Body of pancreas (tissue), 4 donors: ENCODE data around the gene GPR137. TPM values are rescaled to one million over a fixed set of nuclear protein-coding genes. Genes with fewer than 3 reads are reported as not detected.

Experiments used
- ATAC-seq: fragments of 150-250 bp; one replicate; pipeline ENCODE4 v1.9.1; 2016
- DNase-seq, 4 donors: peaks; one replicate each; pipeline ENCODE4 v3.0.0-alpha.2; 2019
- H3K27ac ChIP-seq, 4 donors: fragments of 200-600 bp; sonication (generic); 1 replicate in 3 of 4; 2 replicates in 1 of 4; pipeline versions ENCODE4 v1.5.1 to v1.6.1; 2016 to 2019; ENCODE audit warnings: mild to moderate bottlenecking in 1 of 4, mixed read lengths in 1 of 4, moderate library complexity in 1 of 4
- H3K27me3 ChIP-seq, 2 donors: fragments of 200-600 bp; sonication (generic); one replicate each; pipeline ENCODE4 v1.6.0; 2016; ENCODE audit warnings: mild to moderate bottlenecking in 1 of 2
- H3K36me3 ChIP-seq, 2 donors: fragments of 200-600 bp; sonication (generic); replicated peaks in 1 of 2; 2 replicates each; pipeline ENCODE4 v1.5.1; 2016; ENCODE audit warnings: low read depth in 2 of 2; ENCODE audit not compliant: insufficient read depth in 1 of 2
- H3K4me1 ChIP-seq: fragments of 200-600 bp; sonication (generic); one replicate; pipeline ENCODE4 v1.6.0; 2016
- H3K4me3 ChIP-seq, 2 donors: fragments of 200-600 bp; sonication (generic); 1 replicate in 1 of 2; 2 replicates in 1 of 2; pipeline ENCODE4 v1.5.1; 2016 to 2019
- H3K9me3 ChIP-seq, 3 donors: fragments of 200-600 bp; sonication (generic); 1 replicate in 2 of 3; 2 replicates in 1 of 3; pipeline ENCODE4 v1.5.1; 2016
- CTCF ChIP-seq, 7 experiments: fragments of 450-650 bp in 4 of 7; fragments of 200-600 bp in 3 of 7; sonication (generic) in 3 of 7; IDR thresholded peaks; one replicate each; pipeline ENCODE4 v1.5.1; 2016 to 2019; ENCODE audit warnings: antibody characterized with exemption in 7 of 7
- POLR2A ChIP-seq, 3 donors: fragments of 450-650 bp; IDR thresholded peaks; one replicate each; pipeline ENCODE4 v1.6.1; 2016; ENCODE audit warnings: antibody characterized with exemption in 3 of 3, mild to moderate bottlenecking in 2 of 3
- WGBS, 2 donors: methylation state at CpG; one replicate each; pipeline ENCODE4 v1.1.5; 2017; 5-methylcytosine and 5-hydroxymethylcytosine counted together
- intact Hi-C: fragments of 100-400 bp; cut with DNase I; formaldehyde crosslinking; loops from one replicate; pipeline ENCODE4 v1.15.1; 2023
- total RNA-seq, 2 donors: library from RNA; depleted of rRNA; stranded (reverse); fragments of >200 nt; gene quantifications; one replicate each; pipeline ENCODE4 v1.1.0, GENCODE V29; 2016

Gene GPR137
- total RNA-seq, 2 donors from 2014 or later = 4.4 to 19.4 TPM

- H3K9me3 ChIP-seq = no peaks in the 10 kb centered on the region
- 67 to 85% methylated on average over 8 to 11 of the region's 11 CpGs for WGBS, 2 donors
- no peak overlapping the region for H3K4me3 ChIP-seq
- no peaks in the 10 kb centered on the region for H3K27me3 ChIP-seq
- ATAC-seq = no peak
- H3K4me1 ChIP-seq = peaks cover 80% of the 10 kb centered on the region
- intact Hi-C loops = no loop called here
- no peaks in the 10 kb centered on the region for H3K36me3 ChIP-seq
- DNase-seq = peak in 1 of 4 donors; percentile 74
- peak overlapping the region; percentile 98 to 100 (median 100) for H3K27ac ChIP-seq
- TF ChIP-seq CTCF (IDR thresholded peaks at IDR 0.05) (no peak), POLR2A (IDR thresholded peaks at IDR 0.05) (no peak)
Measured at GRCh38 chr11:64239662-64240434, 45.8 kb upstream of the GPR137 start.

GRCh38 chr11:64240435-64241240, 45.0 kb upstream of the GPR137 start, which contains the start of gene FKBP2:
TSS of gene FKBP2 (plus strand) at chr11:64241095. CDS start at chr11:64242388, 1,293 bp downstream.
- ATAC-seq (peak; percentile 72), DNase-seq (peak; percentile 98)
- TF ChIP-seq CTCF (IDR thresholded peaks at IDR 0.05) = peak in 2 of 7 experiments; percentile 17 to 23
- TF ChIP-seq POLR2A (IDR thresholded peaks at IDR 0.05) = peak; percentile 89 to 97 (median 96)
- 1 to 5% methylated on average over 14 to 48 of the region's 58 CpGs for WGBS, 2 donors
- Histone ChIP-seq H3K27ac (peak within 1 kb of the TSS; percentile 98 to 100 (median 100)), H3K36me3 (no peaks in the 10 kb centered on the region), H3K4me3 (peak within 1 kb of the TSS; percentile 78 to 85), H3K9me3 (no peaks in the 10 kb centered on the region), H3K4me1 (peaks cover 78% of the 10 kb centered on the region), H3K27me3 (no peaks in the 10 kb centered on the region)
- intact Hi-C loops = no loop called here

DNA sequence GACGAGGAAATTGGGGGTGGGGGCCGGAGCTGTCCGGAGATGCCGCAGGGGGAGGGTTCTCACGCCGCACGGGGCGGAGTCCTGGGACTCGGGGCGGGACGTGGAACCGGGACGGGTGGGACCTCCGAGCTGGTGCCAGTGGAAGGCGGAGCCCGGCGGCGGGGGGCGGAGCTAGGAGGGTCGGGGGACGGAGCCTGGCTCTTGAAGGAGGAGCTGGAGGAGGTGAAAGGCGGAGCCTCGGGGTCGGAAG, 44.5 kb upstream of the GPR137 start:
- Histone ChIP-seq H3K27ac (peak overlapping the region; percentile 98 to 100 (median 100)), H3K4me3 (peak overlapping the region; percentile 6 to 53), H3K4me1 (peaks cover 73% of the 10 kb centered on the region), H3K27me3 (no peaks in the 10 kb centered on the region), H3K36me3 (no peaks in the 10 kb centered on the region), H3K9me3 (no peaks in the 10 kb centered on the region)
- intact Hi-C loops = no loop called here
- peak in 2 of 4 donors; percentile 100 for DNase-seq
- TF ChIP-seq POLR2A (IDR thresholded peaks at IDR 0.05) = no peak
- TF ChIP-seq CTCF (IDR thresholded peaks at IDR 0.05) = no peak
- ATAC-seq = peak; percentile 80
- 0 to 1% methylated on average over 13 to 21 of the region's 24 CpGs for WGBS, 2 donors

- 0 to 1% methylated on average over 12 to 63 of the region's 63 CpGs for WGBS, 2 donors
- intact Hi-C loops = no loop called here
- DNase-seq = peak; percentile 60 to 100 (median 81)
- H3K4me1 ChIP-seq = peaks cover 71% of the 10 kb centered on the region
- no peak for ATAC-seq
- no peaks in the 10 kb centered on the region for H3K9me3 ChIP-seq
- peak; percentile 35 to 59 (median 53) for TF ChIP-seq POLR2A (IDR thresholded peaks at IDR 0.05)
- no peak for TF ChIP-seq CTCF (IDR thresholded peaks at IDR 0.05)
- H3K27ac ChIP-seq = peak overlapping the region; percentile 98 to 100 (median 100)
- no peaks in the 10 kb centered on the region for H3K27me3 ChIP-seq
- peak overlapping the region; percentile 78 to 85 for H3K4me3 ChIP-seq
- no peaks in the 10 kb centered on the region for H3K36me3 ChIP-seq
Measured at GRCh38 chr11:64241491-64242374, 43.9 kb upstream of the GPR137 start.
